Activated CD8-positive, alpha-beta T cell treated with anti-CD3 and anti-CD28 coated beads for 36 hours (primary cell): ENCODE results near the gene IFRD2. TPM values are rescaled to one million over a fixed set of nuclear protein-coding genes. Genes with fewer than 3 reads are reported as not detected.
A peak's percentile ranks its signal among the peaks of the same experiment; 100 is the strongest.
"Not testable (repeated sequence)": the region's sequence is repeated elsewhere in the genome, so short reads cannot be mapped to it uniquely, and the experiment has no call there.

Experiments used
- ATAC-seq: fragments of 200-7000 bp; cut with Tn5 transposase; one replicate; pipeline ENCODE4 v1.10.0; 2021; ENCODE audit warnings: mild to moderate bottlenecking, moderate library complexity
- CTCF ChIA-PET: fragments of 350-600 bp; sonication (Branson Sonifier 250); formaldehyde crosslinking; loops from one replicate; lab custom pipeline; 2021; ENCODE audit warnings: antibody characterized with exemption; lab: Charles Lee
- POLR2A ChIA-PET: fragments of 350-600 bp; sonication (Branson Sonifier 250); formaldehyde crosslinking; loops from one replicate; lab custom pipeline; 2021; ENCODE audit warnings: antibody characterized with exemption; lab: Charles Lee
- DNase-seq: peaks from one replicate; pipeline ENCODE4 v3.0.0-alpha.2; 2020
- H3K27ac Mint-ChIP-seq: one replicate; pipeline ENCODE4 v1.8.0; 2021; ENCODE audit warnings: mild to moderate bottlenecking, mixed read lengths
- H3K27me3 Mint-ChIP-seq: one replicate; pipeline ENCODE4 v1.8.0; 2021; ENCODE audit warnings: mixed read lengths
- H3K36me3 Mint-ChIP-seq: one replicate; pipeline ENCODE4 v1.8.0; 2021; ENCODE audit warnings: low read depth, mixed read lengths
- H3K4me1 Mint-ChIP-seq: one replicate; pipeline ENCODE4 v1.8.0; 2021; ENCODE audit warnings: low read depth, mixed read lengths
- H3K4me3 Mint-ChIP-seq: one replicate; pipeline ENCODE4 v1.8.0; 2021; ENCODE audit warnings: mild to moderate bottlenecking, moderate library complexity, mixed read lengths
- H3K9me3 Mint-ChIP-seq: one replicate; pipeline ENCODE4 v1.8.0; 2021; ENCODE audit warnings: mixed read lengths
- CTCF ChIP-seq: fragments of 200-600 bp; IDR thresholded peaks from one replicate; pipeline ENCODE4 v1.8.0; 2022; ENCODE audit warnings: antibody characterized with exemption, mild to moderate bottlenecking
- intact Hi-C: fragments of 100-400 bp; cut with micrococcal nuclease; formaldehyde crosslinking; loops from one replicate; pipeline ENCODE4 v1.10.0; 2022
- total RNA-seq, 2 experiments: library from RNA; stranded (reverse); gene quantifications; one replicate each; pipeline ENCODE4 v1.2.3, GENCODE V29; 2021

IFRD2 gene
- total RNA-seq, 2 experiments from 2014 or later: 132 to 133 TPM

- ChIA-PET CTCF (interaction anchor here (0.6 to 4.4 kb wide), 9 partner anchors 14 to 79 kb away, joined by 3 to 36 read pairs (median 12); partner anchors contain the start of gene IFRD2), POLR2A (interaction anchor here (0.6 kb wide), 1 partner anchor 86 kb away, joined by 3 read pairs; no protein-coding TSS in a partner anchor)
- peak overlapping the region; percentile 74 for H3K4me3 Mint-ChIP-seq
- peak; percentile 96 for TF ChIP-seq CTCF
- peaks cover 33% of the 10 kb centered on the region for H3K4me1 Mint-ChIP-seq
- H3K27ac Mint-ChIP-seq: peak overlapping the region; percentile 26
- ATAC-seq: peak; percentile 88
- peak; percentile 94 for DNase-seq
- intact Hi-C loops: loop anchor here (2.0 kb wide), 1 partner anchor 46 kb away; no protein-coding TSS in a partner anchor
- no peaks in the 10 kb centered on the region for H3K9me3 Mint-ChIP-seq
- peaks cover 39% of the 10 kb centered on the region for H3K27me3 Mint-ChIP-seq
- peaks cover 2% of the 10 kb centered on the region for H3K36me3 Mint-ChIP-seq
Observed at GRCh38 chr3:50272911-50273688, 19.1 kb downstream of the IFRD2 start.

GRCh38 chr3:50272538-50272910 lies 19.7 kb downstream of the IFRD2 start:
- H3K9me3 Mint-ChIP-seq, ATAC-seq, DNase-seq, H3K27ac Mint-ChIP-seq, H3K4me3 Mint-ChIP-seq, H3K36me3 Mint-ChIP-seq: not testable (repeated sequence)
- Mint-ChIP-seq H3K4me1 (peaks cover 33% of the 10 kb centered on the region), H3K27me3 (peaks cover 42% of the 10 kb centered on the region)
- POLR2A ChIA-PET: interaction anchor here (0.6 kb wide), 1 partner anchor 85 kb away, joined by 3 read pairs; no protein-coding TSS in a partner anchor
- CTCF ChIA-PET: interaction anchor here (0.7 to 4.0 kb wide), 9 partner anchors 14 to 79 kb away, joined by 3 to 26 read pairs (median 4); partner anchors contain the start of genes HYAL3 and NAA80
- intact Hi-C loops: loop anchor here (2.0 kb wide), 1 partner anchor 46 kb away; no protein-coding TSS in a partner anchor

GRCh38 chr3:50271314-50271936 lies 20.8 kb downstream of the IFRD2 start:
- Mint-ChIP-seq H3K27me3 (peaks cover 42% of the 10 kb centered on the region), H3K4me1 (peaks cover 33% of the 10 kb centered on the region), H3K36me3 (peaks cover 2% of the 10 kb centered on the region), H3K9me3 (no peaks in the 10 kb centered on the region), H3K27ac (no peak overlapping the region), H3K4me3 (no peak overlapping the region)
- intact Hi-C loops: no loop called here
- DNase-seq (no peak), ATAC-seq (no peak)
- ChIA-PET CTCF (interaction anchor here (0.8 to 4.0 kb wide), 8 partner anchors 12 to 81 kb away, joined by 3 to 26 read pairs (median 8); partner anchors contain the start of genes HYAL3 and NAA80), POLR2A (interaction anchor here (0.6 to 1.1 kb wide), 2 partner anchors 8 to 485 kb away, joined by 3 read pairs; partner anchors contain the start of gene IP6K1)
- TF ChIP-seq CTCF: no peak

GRCh38 chr3:50270422-50271224 lies 21.6 kb downstream of the IFRD2 start:
- peaks cover 28% of the 10 kb centered on the region for H3K4me1 Mint-ChIP-seq
- no peak overlapping the region for H3K4me3 Mint-ChIP-seq
- H3K27ac Mint-ChIP-seq: no peak overlapping the region
- CTCF ChIA-PET: interaction anchor here (1.0 to 4.0 kb wide), 4 partner anchors 12 to 80 kb away, joined by 3 to 18 read pairs (median 7); no protein-coding TSS in a partner anchor
- H3K27me3 Mint-ChIP-seq: peaks cover 40% of the 10 kb centered on the region
- POLR2A ChIA-PET: interaction anchor here (0.6 to 1.1 kb wide), 2 partner anchors 8 to 485 kb away, joined by 3 read pairs; partner anchors contain the start of gene IP6K1
- H3K36me3 Mint-ChIP-seq: peaks cover 2% of the 10 kb centered on the region
- TF ChIP-seq CTCF: no peak
- H3K9me3 Mint-ChIP-seq: no peaks in the 10 kb centered on the region
- ATAC-seq (no peak), DNase-seq (no peak)
- intact Hi-C loops: no loop called here
